Endothelial cell of umbilical vein (primary cell): ENCODE data around the gene ABHD5. TPM values are rescaled to one million over a fixed set of nuclear protein-coding genes. Genes with fewer than 3 reads are reported as not detected.

ENCODE experiments used
- BruUV-seq: library from RNA; stranded (reverse); fragments of 400-500 nt; replicated peaks from 2 replicates; lab custom pipeline; 2021; lab: Mats Ljungman, UMichigan
- CTCF ChIA-PET: fragments of 300-600, 350-600 bp; sonication (Branson Sonifier 250); formaldehyde crosslinking; loops from one replicate; lab custom pipeline; 2021; ENCODE audit warnings: antibody characterized with exemption, inconsistent platforms; lab: Charles Lee
- POLR2A ChIA-PET: fragments of 300-600, 350-600 bp; sonication (Branson Sonifier 250); formaldehyde crosslinking; loops from one replicate; lab custom pipeline; 2021; ENCODE audit warnings: antibody characterized with exemption, inconsistent platforms; lab: Charles Lee
- DNase-seq: peaks from one replicate; pipeline ENCODE4 v3.0.0-alpha.2; 2011; ENCODE audit warnings: low read depth, low spot score
- FAIRE-seq: peaks from 2 replicates; lab custom pipeline; 2011; peaks lifted over from hg19 to GRCh38; lab: Jason Lieb, UNC
- H2AFZ ChIP-seq: 2 replicates; pipeline ENCODE4 v1.6.0; 2012; ENCODE audit warnings: low read depth, low read length, control low read depth, inconsistent platforms
- H3K27ac ChIP-seq: 2 replicates; pipeline ENCODE4 v1.5.1; 2011; ENCODE audit warnings: low read depth, mild to moderate bottlenecking, control low read depth, low read length, moderate library complexity; ENCODE audit not compliant: insufficient read depth
- H3K27me3 ChIP-seq, 2 experiments: 2 replicates each; pipeline versions ENCODE4 v1.6.0 to v1.6.1; 2011; ENCODE audit warnings: low read length in 2 of 2, mixed read lengths in 1 of 2; ENCODE audit not compliant: control insufficient read depth in 2 of 2, insufficient read depth in 2 of 2
- H3K36me3 ChIP-seq, 2 experiments: 2 replicates in 1 of 2; 3 replicates in 1 of 2; pipeline ENCODE4 v1.5.1; 2011; ENCODE audit warnings: low read length in 2 of 2, mild to moderate bottlenecking in 1 of 2, moderate library complexity in 1 of 2; ENCODE audit not compliant: control insufficient read depth in 2 of 2, insufficient read depth in 2 of 2; ENCODE audit errors: extremely low read depth in 1 of 2
- H3K4me1 ChIP-seq: 3 replicates; pipeline ENCODE4 v1.5.1; 2011; ENCODE audit warnings: mild to moderate bottlenecking, low read length; ENCODE audit not compliant: control insufficient read depth, insufficient read depth; ENCODE audit errors: extremely low read depth
- H3K4me2 ChIP-seq: 2 replicates; pipeline ENCODE4 v1.6.1; 2011; ENCODE audit warnings: low read length, control low read depth, mixed read lengths; ENCODE audit not compliant: insufficient read depth
- H3K4me3 ChIP-seq, 3 experiments: fragments of 200-600 bp in 1 of 3; sonication (generic), shearing (Covaris generic) in 1 of 3; replicated peaks in 1 of 3; 2 replicates each; pipeline ENCODE4 v1.5.1; 2011 to 2016; ENCODE audit warnings: control low read depth in 3 of 3, low read length in 3 of 3, mild to moderate bottlenecking in 2 of 3, inconsistent platforms in 1 of 3, low read depth in 1 of 3, moderate library complexity in 1 of 3; ENCODE audit not compliant: insufficient read depth in 1 of 3
- H3K79me2 ChIP-seq: 2 replicates; pipeline ENCODE4 v1.6.0; 2012; ENCODE audit warnings: low read length, inconsistent platforms; ENCODE audit not compliant: control insufficient read depth, insufficient read depth
- H3K9ac ChIP-seq: replicated peaks from 2 replicates; pipeline ENCODE3; 2011; ENCODE audit warnings: low read length, control low read depth; ENCODE audit not compliant: insufficient read depth; ENCODE audit errors: extremely low read depth
- H3K9me1 ChIP-seq: replicated peaks from 3 replicates; pipeline ENCODE4 v1.6.0; 2011; ENCODE audit warnings: mild to moderate bottlenecking, low read length; ENCODE audit not compliant: control insufficient read depth, insufficient read depth; ENCODE audit errors: extremely low read depth
- H3K9me3 ChIP-seq: replicated peaks from 2 replicates; pipeline ENCODE4 v1.5.1; 2012; ENCODE audit warnings: low read length, inconsistent platforms; ENCODE audit not compliant: control insufficient read depth, insufficient read depth
- H4K20me1 ChIP-seq: replicated peaks from 2 replicates; pipeline ENCODE3; 2011; ENCODE audit warnings: mild to moderate bottlenecking, low read length; ENCODE audit not compliant: control insufficient read depth, insufficient read depth; ENCODE audit errors: extremely low read depth
- EZH2 ChIP-seq: IDR thresholded peaks from 2 replicates; pipeline ENCODE4 v1.6.1; 2012; ENCODE audit warnings: borderline replicate concordance, low read depth, mild to moderate bottlenecking, moderate library complexity, low read length, inconsistent platforms; ENCODE audit not compliant: severe bottlenecking
- FOS ChIP-seq: IDR thresholded peaks from 2 replicates; pipeline ENCODE4 v1.6.1; 2011; ENCODE audit warnings: mild to moderate bottlenecking, low read length, moderate library complexity, borderline replicate concordance; ENCODE audit not compliant: insufficient read depth
- GATA2 ChIP-seq: IDR thresholded peaks from 2 replicates; pipeline ENCODE4 v1.7.0; 2011; ENCODE audit warnings: low read depth, mild to moderate bottlenecking, moderate library complexity, mixed read lengths, low read length; ENCODE audit not compliant: insufficient read length, insufficient read depth
- JUN ChIP-seq: IDR thresholded peaks from 2 replicates; pipeline ENCODE4 v1.6.1; 2011; ENCODE audit warnings: borderline replicate concordance, low read depth; ENCODE audit not compliant: insufficient read length, insufficient read depth
- MYC ChIP-seq: IDR thresholded peaks from one replicate; pipeline ENCODE4 v1.6.1; 2011; ENCODE audit warnings: mild to moderate bottlenecking, low read depth, low read length
- POLR2A ChIP-seq: IDR thresholded peaks from 2 replicates; pipeline ENCODE4 v1.6.1; 2012; ENCODE audit warnings: low read depth, mild to moderate bottlenecking, control low read depth, low read length
- POLR2AphosphoS5 ChIP-seq: IDR thresholded peaks from 2 replicates; pipeline ENCODE4 v1.6.1; 2012; ENCODE audit warnings: low read depth, mild to moderate bottlenecking, control low read depth, low read length, moderate library complexity; ENCODE audit not compliant: insufficient read depth
- dilution Hi-C: fragments of 300-500 bp; cut with MboI; formaldehyde crosslinking; loops from one replicate; pipeline ENCODE4 v1.15.0; 2019; ENCODE audit warnings: low sequenced_read_pairs; ENCODE audit not compliant: extremely low pct_ligation_motif_present
- intact Hi-C: fragments of 100-400 bp; cut with micrococcal nuclease; formaldehyde crosslinking; loops from one replicate; pipeline ENCODE4 v1.10.0; 2022
- polyA plus RNA-seq, 4 experiments: library from polyadenylated mRNA; depleted of rRNA in 3 of 4; stranded (reverse) in 3 of 4; unstranded in 1 of 4; fragments of >200 nt; gene quantifications; 2 replicates each; pipeline versions ENCODE4 v1.2.1 to v1.2.3, GENCODE V29; 2011 to 2012; ENCODE audit warnings: missing spikeins in 1 of 4
- total RNA-seq: library from RNA; stranded (reverse); gene quantifications from 2 replicates; pipeline ENCODE4 v1.2.3, GENCODE V29; 2021
- TF ChIP-seq, protein P1 (sequence below): IDR thresholded peaks from 2 replicates; pipeline ENCODE4 v1.6.1; 2011; ENCODE audit not compliant: insufficient read depth, insufficient read length
- TF ChIP-seq, protein P2 (sequence below), 2 donors: IDR thresholded peaks; 1 replicate in 1 of 2; 2 replicates in 1 of 2; pipeline ENCODE4 v1.5.1; 2011; ENCODE audit warnings: low read length in 2 of 2, mild to moderate bottlenecking in 2 of 2, moderate library complexity in 2 of 2, control low read depth in 1 of 2, inconsistent platforms in 1 of 2, low read depth in 1 of 2; ENCODE audit not compliant: insufficient read depth in 1 of 2; ENCODE audit errors: extremely low read depth in 1 of 2

ABHD5 gene
- total and polyA plus RNA-seq, 2 donors (not counting 3 experiments of a cell fraction or from before 2014, with no cell fraction given) = 10.0 to 21.2 TPM

DNA sequence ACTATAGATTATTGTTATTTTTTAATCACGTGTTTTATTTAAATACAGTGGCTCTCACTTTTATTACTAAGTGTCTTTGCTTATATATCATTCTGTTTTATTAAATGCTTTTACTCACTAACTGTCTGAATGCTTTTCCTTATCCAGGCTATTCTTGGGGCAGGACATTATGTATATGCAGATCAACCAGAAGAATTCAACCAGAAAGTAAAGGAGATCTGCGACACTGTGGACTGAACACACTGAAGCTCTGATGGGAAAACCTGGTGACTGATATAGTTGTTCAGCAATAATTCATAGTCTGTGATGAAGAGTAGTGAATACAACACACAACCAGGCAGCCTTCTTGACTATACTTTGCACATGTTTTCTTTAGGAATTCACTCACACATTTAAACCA is 27.6 kb downstream of the ABHD5 start:
- POLR2A ChIA-PET = no interaction called here
- dilution Hi-C loops = no loop called here

More for the DNA sequence above, 27.6 kb downstream of the ABHD5 start:
- no peak overlapping the region for H3K9ac ChIP-seq
- DNase-seq = no peak
- H3K4me3 ChIP-seq = no peak overlapping the region
- H3K4me1 ChIP-seq = no peaks in the 10 kb centered on the region
- CTCF ChIA-PET = no interaction called here
- H4K20me1 ChIP-seq = no peaks in the 10 kb centered on the region
- H3K4me2 ChIP-seq = no peak overlapping the region
- TF ChIP-seq, protein P1, sequence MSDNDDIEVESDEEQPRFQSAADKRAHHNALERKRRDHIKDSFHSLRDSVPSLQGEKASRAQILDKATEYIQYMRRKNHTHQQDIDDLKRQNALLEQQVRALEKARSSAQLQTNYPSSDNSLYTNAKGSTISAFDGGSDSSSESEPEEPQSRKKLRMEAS = no peak
- TF ChIP-seq POLR2A = no peak
- TF ChIP-seq FOS = no peak
- no peak for TF ChIP-seq MYC
- TF ChIP-seq GATA2 = no peak
- no peak for TF ChIP-seq POLR2AphosphoS5
- TF ChIP-seq, protein P2, sequence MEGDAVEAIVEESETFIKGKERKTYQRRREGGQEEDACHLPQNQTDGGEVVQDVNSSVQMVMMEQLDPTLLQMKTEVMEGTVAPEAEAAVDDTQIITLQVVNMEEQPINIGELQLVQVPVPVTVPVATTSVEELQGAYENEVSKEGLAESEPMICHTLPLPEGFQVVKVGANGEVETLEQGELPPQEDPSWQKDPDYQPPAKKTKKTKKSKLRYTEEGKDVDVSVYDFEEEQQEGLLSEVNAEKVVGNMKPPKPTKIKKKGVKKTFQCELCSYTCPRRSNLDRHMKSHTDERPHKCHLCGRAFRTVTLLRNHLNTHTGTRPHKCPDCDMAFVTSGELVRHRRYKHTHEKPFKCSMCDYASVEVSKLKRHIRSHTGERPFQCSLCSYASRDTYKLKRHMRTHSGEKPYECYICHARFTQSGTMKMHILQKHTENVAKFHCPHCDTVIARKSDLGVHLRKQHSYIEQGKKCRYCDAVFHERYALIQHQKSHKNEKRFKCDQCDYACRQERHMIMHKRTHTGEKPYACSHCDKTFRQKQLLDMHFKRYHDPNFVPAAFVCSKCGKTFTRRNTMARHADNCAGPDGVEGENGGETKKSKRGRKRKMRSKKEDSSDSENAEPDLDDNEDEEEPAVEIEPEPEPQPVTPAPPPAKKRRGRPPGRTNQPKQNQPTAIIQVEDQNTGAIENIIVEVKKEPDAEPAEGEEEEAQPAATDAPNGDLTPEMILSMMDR (IDR thresholded peaks at IDR 0.05; ENCODE audit: extremely low read depth in 1 of 2, insufficient read depth in 1 of 2, low read depth in 1 of 2, low read length in 2 of 2) = no peak
- TF ChIP-seq EZH2 = no peak
- no peak for TF ChIP-seq JUN
- H3K79me2 ChIP-seq = no peaks in the 10 kb centered on the region
- H3K36me3 ChIP-seq = peaks cover 4 to 11% of the 10 kb centered on the region in 2 experiments
- no TSS peak for BruUV-seq
- no peak overlapping the region for H2AFZ ChIP-seq
- intact Hi-C loops = no loop called here
- no peak for FAIRE-seq
- H3K9me3 ChIP-seq = no peaks in the 10 kb centered on the region
- no peaks in the 10 kb centered on the region for H3K9me1 ChIP-seq
- no peaks in the 10 kb centered on the region for H3K27me3 ChIP-seq
- no peak overlapping the region for H3K27ac ChIP-seq
